VCaP (cell line): ENCODE results near the gene EEF1G.
"Not testable (repeated sequence)": the region's sequence is repeated elsewhere in the genome, so short reads cannot be mapped to it uniquely, and the experiment has no call there.

Source experiments
- H3K27ac ChIP-seq: fragments of 450-650 bp; 2 replicates; pipeline ENCODE4 v1.5.1; 2017
- CTCF ChIP-seq: fragments of 450-650 bp; conservative IDR thresholded peaks from 2 replicates; pipeline ENCODE4 v1.5.1; 2017; ENCODE audit warnings: mild to moderate bottlenecking, moderate library complexity

The EEF1G gene

GRCh38 chr11:62553080-62553838 is 20.4 kb downstream of the EEF1G start:
- H3K27ac ChIP-seq, result peak overlapping the region; percentile 46
- no peak for TF ChIP-seq CTCF

GRCh38 chr11:62552485-62553079 is 21.1 kb downstream of the EEF1G start:
- TF ChIP-seq CTCF, result no peak
- H3K27ac ChIP-seq, result peak overlapping the region; percentile 46

GRCh38 chr11:62550478-62550877 is 23.2 kb downstream of the EEF1G start:
- H3K27ac ChIP-seq, result not testable (repeated sequence)

GRCh38 chr11:62548545-62549335 is 25.0 kb downstream of the EEF1G start:
- no peak for TF ChIP-seq CTCF
- H3K27ac ChIP-seq, result peak overlapping the region; percentile 83

GRCh38 chr11:62547691-62548281 is 25.9 kb downstream of the EEF1G start:
- peak overlapping the region; percentile 83 for H3K27ac ChIP-seq
- no peak for TF ChIP-seq CTCF

- H3K27ac ChIP-seq, result peak overlapping the region; percentile 83
These were observed 26.6 kb downstream of the EEF1G start for GRCh38 chr11:62546929-62547625.

More at GRCh38 chr11:62546929-62547625, 26.6 kb downstream of the EEF1G start:
- no peak for TF ChIP-seq CTCF
